GM19467 (cell line): ENCODE data around the gene TOMT.
"Not testable (repeated sequence)": the region's sequence is repeated elsewhere in the genome, so short reads cannot be mapped to it uniquely, and the experiment has no call there.

Source experiments
- ATAC-seq: cut with Tn5 transposase; IDR thresholded peaks from one replicate; pipeline ENCODE4 v1.9.1; 2021; ENCODE audit warnings: mild to moderate bottlenecking, moderate library complexity; ENCODE audit not compliant: unreplicated experiment

TOMT gene

GRCh38 chr11:72123117-72123653 is 17.5 kb downstream of the TOMT start:
- no peak for ATAC-seq

DNA sequence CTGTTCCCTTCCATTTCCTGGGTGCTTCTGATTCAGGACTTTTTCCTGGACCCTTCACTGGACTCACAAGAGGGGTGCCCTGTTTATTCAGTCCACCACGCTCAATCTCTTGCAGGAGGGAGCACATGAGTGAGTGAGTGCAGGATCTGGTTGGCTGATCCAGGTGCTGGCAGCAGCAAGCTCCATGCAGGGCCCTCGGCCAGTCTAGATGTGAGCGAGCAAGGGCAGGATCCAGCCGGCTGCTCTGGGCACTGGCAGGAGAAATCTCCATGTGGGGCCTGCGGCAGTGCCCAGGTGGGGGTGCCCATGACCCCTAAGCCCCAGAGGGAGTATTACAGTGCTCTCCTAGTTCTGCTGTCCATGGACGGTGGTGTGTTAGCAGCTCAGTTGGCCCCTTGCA is 18.3 kb downstream of the TOMT start:
- no peak for ATAC-seq

DNA sequence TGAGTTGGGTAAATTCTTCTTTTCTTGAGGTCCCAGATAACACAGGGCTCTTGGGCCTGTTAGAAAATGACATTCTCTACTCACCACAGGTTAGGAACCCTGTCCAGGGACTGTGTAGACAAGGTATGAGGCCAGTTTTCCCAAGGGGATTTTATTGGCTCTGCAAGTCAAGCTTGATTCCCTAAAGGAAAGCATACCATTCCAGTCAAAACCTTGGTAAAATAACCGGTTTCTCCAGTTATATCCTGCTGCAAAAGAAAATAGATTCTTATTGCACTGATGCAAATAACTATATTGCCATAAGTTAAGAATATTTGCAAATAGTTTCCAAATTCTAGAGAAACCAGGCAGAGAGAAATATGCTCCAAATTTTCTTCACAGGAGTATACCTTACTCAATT is 20.2 kb downstream of the TOMT start:
- ATAC-seq, result no peak

- ATAC-seq, result no peak
Observed at GRCh38 chr11:72127923-72128322, 22.2 kb downstream of the TOMT start.

DNA sequence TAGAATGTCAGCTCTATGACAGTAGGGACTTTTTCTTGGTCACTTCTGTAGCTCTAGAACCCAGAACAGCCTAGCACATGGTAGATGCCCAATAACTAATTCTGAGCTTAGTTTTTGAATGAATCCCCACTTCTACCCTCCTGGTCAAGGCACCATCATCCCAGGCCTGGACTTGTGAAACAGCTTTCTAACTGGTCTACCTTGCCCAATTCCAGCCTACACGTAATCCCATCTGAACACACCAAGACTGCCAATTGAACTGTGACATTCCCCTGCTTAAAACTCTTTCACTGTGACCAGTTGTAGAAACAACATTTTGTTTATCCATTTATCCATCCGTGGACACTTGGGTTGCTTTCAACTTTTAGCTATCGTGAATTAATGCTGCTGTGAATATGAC is 23.7 kb downstream of the TOMT start:
- ATAC-seq, result no peak

GRCh38 chr11:72132646-72133045 is 26.9 kb downstream of the TOMT start:
- ATAC-seq, result no peak

- not testable (repeated sequence) for ATAC-seq
Observed at GRCh38 chr11:72135473-72135872, 29.7 kb downstream of the TOMT start, which contains the start of gene FOLR3. TSS of gene FOLR3 (plus strand) at chr11:72135725. CDS start at chr11:72135953, 228 bp downstream.

GRCh38 chr11:72135891-72136683 is 30.4 kb downstream of the TOMT start:
- ATAC-seq, result no peak

- no peak for ATAC-seq
Observed at GRCh38 chr11:72136684-72137262, 31.0 kb downstream of the TOMT start.

- no peak for ATAC-seq
Observed at GRCh38 chr11:72138821-72139390, 33.2 kb downstream of the TOMT start.

DNA sequence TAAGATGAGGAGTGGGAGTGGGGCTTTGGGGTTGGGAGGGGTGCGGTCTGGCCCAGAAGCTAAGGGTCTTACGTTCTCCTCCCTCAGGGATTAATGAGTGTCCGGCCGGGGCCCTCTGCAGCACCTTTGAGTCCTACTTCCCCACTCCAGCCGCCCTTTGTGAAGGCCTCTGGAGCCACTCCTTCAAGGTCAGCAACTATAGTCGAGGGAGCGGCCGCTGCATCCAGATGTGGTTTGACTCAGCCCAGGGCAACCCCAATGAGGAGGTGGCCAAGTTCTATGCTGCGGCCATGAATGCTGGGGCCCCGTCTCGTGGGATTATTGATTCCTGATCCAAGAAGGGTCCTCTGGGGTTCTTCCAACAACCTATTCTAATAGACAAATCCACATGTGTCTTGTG is 33.8 kb downstream of the TOMT start:
- ATAC-seq, result no peak

DNA sequence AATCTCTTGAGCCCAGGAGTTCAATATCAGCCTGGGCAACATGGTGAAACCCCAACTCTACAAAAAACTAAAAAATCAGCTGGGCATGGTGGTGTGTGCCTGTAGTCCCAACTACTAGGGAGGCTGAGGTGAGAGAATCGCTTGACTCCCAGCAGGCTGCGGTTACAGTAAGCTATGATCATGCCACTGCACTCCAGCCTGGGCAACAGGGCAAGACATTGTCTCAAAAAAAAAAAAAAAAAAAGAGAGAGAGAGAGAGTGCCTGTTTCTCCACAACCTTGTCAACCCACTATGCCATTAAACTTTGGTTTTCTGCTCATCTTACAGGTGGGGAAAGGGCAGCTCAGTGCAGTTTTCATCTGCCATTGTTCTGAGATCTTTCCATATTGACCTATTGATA is 34.9 kb downstream of the TOMT start:
- no peak for ATAC-seq

DNA sequence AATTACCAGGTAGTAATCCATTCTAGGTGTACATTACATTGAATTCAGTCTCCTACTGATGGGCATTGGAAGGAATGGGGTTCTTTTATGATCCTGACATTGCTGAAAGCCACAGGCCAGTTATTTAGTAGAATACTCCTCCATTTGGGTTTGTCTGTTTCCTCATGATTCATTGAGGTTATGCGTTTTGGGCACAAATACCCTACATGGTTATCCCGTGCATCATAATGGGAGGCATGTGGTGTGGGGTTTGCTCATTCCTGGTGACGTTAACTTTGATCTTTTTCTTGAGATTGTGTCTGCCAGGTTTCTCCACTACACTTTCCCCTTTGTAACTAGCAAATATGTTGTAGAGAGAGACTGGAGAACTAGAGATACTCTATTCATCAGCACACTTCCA is 35.3 kb downstream of the TOMT start:
- ATAC-seq, result no peak

GRCh38 chr11:72142086-72142485 is 36.4 kb downstream of the TOMT start:
- not testable (repeated sequence) for ATAC-seq

DNA sequence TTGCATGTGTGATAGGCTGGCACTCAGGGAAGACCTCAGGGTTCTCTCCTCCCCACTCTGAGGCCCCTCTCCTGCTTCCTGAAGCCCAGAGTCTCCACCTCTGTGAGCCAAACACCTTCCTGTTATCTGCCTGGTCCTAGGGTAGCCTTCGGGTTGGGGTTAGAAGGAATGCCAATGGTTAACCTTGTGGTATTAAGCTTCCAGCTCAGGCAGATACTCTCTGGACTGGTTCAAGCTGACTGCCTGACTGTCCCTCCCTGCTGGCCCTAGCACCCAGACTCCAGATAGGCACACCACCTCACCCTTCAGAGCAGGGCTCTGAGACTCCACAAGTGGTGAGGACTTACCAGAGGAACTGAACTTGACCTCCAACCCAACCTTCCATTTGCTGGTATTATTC is 36.8 kb downstream of the TOMT start:
- not testable (repeated sequence) for ATAC-seq

- ATAC-seq, result no peak
Observed at GRCh38 chr11:72144807-72145565, 39.3 kb downstream of the TOMT start.

DNA sequence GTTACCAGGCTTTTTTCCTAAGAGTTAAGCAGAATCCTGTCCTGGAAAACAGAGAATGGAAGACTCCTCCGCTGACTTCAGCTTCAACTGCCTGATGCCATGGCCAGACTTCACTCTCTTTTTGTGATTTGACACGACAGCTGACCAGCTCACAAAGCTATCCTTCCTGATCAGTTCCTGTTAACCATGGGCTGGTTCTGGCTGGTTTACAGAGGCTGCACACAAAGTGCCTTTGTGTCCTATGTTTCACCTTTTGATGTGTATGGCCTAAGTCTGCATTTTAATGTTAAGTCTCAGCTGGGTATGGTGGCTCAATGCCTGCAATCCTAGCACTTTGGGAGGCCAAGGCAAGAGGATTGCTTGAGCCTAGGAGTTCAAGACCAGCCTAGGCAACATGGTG is 40.9 kb downstream of the TOMT start:
- no peak for ATAC-seq

- no peak for ATAC-seq
Observed at GRCh38 chr11:72150882-72151281, 45.2 kb downstream of the TOMT start.

DNA sequence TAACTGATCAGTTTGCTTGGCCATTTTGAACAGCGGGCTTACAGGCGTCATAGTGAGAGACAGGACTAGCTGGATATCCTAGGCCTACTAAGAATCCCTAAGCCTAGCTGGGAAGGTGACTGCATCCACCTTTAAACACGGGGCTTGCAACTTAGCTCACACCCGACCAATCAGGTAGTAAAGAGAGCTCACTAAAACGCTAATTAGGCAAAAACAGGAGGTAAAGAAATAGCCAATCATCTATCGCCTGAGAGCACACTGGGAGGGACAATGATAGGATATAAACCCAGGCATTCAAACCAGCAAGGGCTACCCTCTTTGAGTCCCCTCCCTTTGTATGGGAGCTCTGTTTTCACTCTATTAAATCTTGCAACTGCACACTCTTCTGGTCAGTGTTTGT is 48.1 kb downstream of the TOMT start:
- not testable (repeated sequence) for ATAC-seq

DNA sequence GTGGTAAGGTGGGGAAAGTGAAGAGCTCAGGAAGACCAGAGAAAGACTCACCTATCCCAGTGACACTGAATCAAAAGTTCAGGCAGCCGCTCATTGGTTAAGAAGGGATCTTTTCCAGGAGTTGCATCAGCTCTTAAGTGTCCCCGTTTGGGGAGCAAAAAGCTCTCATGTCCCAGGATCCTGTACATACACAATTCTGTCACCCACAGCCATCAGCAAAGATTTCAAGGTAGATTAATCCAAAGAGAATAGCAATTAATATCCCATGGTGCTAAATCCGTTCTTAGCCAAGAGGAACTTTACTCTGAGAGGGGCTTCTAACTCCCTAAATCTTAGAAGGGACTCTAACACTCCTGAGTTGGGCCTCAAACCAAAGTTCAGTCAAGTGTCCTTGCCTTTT is 49.1 kb downstream of the TOMT start:
- ATAC-seq, result no peak

DNA sequence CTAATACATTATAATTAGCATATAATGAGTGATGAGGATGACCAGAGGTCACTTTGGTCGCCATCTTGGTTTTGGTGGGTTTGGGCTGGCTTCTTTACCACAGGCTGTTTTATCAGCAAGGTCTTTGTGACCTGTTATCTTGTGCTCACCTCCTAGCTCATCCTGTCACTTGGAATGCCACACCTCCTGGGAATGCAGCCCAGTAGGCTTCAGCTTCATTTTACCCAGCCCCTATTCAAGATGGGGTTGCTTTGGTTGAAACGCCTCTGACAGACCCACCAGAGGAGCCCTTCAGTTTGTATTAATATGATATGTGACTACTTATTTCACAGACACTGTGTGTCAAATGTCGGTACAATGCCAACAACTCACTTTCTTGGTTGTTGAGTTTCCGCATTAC is 50.0 kb downstream of the TOMT start:
- ATAC-seq, result no peak
